NCI-H345 (cell line): ENCODE measurements around the gene CRYGD.
"Not testable (repeated sequence)": the region's sequence is repeated elsewhere in the genome, so short reads cannot be mapped to it uniquely, and the experiment has no call there.

Source experiments
- DNase-seq: peaks from one replicate; lab custom pipeline; 2025; lab: John Stamatoyannopoulos, UW

Gene CRYGD

DNA sequence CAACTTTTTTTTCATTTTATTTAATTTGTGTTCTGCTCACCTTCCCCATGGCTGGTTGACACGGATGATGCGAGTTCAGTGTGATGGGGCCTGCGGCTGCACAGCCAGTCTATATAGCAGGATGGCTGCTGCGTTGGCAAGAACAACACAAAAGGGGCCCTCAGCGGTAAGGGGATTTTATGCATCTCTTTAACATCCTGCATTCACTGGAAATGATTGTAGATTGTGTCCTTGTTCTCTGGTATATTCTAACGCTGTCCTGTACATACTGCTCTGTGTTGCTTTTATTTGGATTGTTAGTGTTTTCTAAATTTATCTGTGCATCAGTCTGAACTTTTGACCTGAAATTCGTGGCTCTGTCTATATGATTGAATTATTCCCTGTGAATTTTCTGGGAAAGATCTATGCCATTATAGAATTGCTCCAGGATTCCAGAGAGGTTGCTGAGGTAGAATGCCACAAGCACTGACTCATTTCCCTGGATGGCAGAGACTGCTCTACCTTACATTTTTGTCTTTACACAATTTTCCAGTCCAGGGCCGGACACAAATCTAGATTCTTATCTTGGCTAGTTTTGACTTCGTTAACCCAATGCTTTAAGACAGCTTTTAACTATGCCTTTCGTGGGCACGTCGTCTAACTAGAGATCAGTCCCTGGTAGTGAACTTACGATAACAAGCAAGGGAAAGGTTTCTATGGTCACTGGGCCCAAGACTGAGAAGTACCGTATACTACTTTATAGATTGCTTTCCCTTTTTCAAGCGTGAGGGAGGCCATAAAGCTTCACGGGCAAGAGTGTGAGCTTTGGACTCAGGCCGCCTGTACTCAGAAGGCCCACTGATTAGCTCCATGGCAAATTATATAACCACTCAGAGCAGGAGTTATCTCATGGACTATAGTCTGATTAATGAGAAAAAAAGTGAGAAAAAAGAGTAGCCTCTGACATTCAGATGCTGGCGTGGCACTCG lies 5.7 kb upstream of the CRYGD start, which contains the start of gene CRYGC:
Gene CRYGC (minus strand): TSS at position 85 of the 968 bp plus-strand sequence. CDS start 36 bp downstream, at position 49.
- DNase-seq: no peak

DNA sequence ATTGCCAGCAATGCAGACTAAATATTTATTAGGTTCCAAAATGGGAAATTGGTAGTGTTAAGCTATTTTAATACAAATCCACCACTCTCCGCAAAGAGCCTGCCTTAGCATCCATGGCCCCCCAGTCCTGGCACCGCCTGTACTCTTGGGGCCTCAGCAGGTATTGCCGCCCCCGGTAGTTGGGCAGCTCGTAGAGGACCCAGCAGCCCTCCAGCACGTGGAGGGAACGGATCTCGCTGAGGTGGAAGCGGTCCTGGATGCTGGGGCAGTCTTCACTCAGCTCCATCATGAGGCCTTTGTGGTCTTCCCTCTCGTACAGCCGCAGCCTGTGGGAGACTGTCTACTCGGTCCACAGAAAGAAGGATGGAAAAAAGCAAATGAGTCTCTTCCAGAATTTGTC lies 3.8 kb upstream of the CRYGD start:
- no peak for DNase-seq

DNA sequence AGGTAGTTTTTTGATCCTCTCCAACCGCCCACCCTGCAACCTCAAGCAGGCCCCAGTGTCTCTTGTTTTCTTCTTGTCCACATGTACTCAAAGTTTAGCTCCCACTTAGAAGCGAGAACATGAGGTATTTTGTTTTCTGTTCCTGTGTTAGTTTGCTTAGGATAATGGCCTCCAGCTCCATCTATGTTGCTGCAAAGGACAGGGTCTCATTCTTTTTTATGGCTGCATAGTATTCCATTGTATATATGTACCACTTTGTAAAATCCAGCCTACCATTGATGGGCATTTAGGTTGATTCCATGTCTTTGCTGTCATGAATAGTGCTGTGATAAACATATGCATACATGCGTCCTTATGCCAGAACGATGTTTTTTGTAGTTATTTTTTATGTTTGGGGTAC lies 2.8 kb upstream of the CRYGD start:
- DNase-seq: no peak

DNA sequence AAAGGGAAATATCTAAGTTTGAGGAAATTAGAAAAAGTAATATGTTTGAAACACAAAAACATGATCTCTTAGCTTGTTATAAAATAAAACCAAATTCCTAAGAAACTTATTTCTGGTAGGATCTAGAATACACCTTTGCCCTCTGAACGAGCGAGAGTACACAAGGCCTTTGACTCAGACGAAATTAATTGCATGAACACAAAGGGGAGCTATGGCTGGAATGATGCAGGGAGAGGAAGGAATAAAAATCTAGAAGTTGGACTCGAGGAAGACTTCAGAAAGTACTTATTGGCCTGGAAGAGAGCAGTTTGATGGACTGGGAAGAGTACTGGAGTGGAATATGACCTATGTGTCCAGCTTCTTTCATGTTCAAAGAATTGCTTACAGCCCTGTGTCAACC lies 927 bp upstream of the CRYGD start:
- no peak for DNase-seq

DNA sequence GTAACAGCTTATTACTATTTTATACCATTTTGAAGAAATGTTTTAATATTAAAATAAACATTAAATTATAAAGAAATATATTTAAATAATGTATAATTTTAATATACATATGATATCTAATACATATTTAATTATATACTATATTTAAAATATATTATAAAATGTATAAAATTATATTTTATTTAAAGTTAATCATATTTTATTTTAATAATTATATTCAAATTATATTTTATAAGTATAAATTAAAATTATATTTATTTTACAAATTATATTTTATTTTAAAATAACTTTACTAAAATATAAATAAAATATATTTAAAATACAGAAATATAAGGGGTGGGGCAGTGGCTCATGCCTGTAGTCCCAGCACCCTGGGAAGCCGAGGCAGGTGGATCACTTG lies 2.1 kb downstream of the CRYGD start:
- no peak for DNase-seq

DNA sequence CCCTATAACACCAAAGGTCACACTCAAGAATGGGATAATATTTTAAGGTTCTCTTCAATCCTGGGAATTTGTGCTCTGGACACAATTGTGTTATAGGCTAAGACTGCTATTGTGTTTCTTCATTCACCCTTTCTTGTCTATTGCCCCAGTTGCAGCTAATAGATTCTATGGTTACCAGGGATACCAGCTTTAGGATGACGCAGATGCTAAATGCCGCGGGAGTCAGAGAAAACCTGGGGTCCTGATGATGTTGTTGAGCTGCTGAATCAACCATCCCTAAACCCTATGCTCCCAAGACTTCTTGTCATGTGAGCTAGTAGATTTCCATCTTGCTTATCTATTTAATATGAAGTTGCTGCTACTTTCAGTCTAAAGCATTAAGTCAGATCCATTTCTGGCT lies 5.4 kb downstream of the CRYGD start:
- no peak for DNase-seq

DNA sequence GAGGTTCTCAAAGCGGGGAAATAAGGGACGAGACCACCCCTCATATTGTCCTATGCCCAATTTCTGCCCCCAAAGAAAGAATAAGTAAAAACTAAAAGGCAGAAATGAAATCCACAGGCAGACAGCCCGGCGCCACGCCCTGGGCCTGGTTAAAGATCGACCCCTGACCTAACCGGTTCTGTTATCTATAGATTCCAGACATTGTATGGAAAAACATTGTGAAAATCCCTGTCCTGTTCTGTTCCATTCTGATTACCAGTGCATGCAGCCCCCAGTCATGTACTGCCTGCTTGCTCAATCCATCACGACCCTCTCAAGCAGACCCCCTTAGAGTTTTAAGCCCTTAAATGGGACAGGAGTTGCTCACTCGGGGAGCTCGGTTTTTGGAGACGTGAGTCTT lies 6.9 kb downstream of the CRYGD start:
- not testable (repeated sequence) for DNase-seq

DNA sequence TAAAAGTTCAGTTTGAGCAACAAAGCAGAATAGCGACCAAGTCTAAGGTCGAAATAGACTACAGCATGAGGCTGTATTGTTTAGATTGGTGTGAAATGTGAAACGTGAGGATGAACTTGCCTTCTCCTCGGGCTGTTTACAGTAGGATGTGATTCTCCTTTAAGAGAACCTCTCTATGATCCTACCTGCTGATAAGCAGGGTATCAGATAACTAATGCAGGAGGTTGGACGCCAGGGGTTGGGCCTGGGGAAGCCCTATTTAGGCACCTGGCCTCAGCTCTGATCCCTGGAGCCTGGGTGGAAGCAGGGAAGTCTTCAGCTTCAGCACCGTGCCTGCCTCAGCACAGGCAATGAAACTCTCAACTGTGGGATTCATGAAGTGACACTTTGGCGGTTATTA lies 11.4 kb downstream of the CRYGD start:
- DNase-seq: peak; percentile 78

DNA sequence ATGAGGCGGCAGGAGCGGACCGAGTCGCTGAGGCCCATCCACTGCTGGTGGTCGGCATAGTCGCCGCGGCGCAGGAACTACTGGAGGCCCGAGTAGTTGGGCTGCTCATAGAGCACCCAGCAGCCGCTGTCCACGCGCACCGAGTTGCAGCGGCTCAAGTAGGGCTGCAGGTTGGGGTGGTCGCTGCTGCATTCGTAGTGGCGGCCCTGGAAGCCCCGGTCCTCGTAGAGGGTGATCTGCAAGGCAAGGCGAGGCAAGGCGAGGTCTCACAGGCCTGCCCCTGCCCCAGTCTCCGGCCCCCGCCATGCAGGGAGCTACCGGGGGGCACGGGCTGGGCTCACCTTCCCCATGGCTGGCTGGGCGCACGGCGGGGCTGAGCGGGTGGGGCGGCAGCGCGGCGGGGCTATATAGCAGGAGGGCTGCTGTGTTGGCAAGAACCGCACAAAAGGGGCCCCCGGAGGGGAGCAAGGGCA lies 12.0 kb downstream of the CRYGD start:
- not testable (repeated sequence) for DNase-seq

DNA sequence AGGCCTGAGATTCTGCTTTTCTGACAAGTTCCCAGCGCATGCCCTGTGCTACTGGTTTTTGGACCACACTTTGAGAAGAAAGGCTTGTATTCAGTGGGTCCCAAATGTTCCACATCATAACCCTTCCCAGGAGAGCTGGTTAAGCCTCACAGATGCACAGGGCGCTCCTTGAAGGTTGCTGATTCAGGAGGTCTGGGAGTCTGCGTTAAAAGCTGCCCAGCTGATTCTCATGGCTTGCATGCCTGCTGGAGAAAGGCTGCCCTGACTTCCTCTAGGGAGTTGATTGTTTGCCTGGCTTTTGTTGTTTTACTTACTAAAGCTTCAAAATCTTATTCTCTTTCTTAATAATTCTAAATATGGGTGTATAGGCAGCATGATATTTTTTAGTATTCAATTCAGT lies 20.7 kb downstream of the CRYGD start:
- DNase-seq: no peak

DNA sequence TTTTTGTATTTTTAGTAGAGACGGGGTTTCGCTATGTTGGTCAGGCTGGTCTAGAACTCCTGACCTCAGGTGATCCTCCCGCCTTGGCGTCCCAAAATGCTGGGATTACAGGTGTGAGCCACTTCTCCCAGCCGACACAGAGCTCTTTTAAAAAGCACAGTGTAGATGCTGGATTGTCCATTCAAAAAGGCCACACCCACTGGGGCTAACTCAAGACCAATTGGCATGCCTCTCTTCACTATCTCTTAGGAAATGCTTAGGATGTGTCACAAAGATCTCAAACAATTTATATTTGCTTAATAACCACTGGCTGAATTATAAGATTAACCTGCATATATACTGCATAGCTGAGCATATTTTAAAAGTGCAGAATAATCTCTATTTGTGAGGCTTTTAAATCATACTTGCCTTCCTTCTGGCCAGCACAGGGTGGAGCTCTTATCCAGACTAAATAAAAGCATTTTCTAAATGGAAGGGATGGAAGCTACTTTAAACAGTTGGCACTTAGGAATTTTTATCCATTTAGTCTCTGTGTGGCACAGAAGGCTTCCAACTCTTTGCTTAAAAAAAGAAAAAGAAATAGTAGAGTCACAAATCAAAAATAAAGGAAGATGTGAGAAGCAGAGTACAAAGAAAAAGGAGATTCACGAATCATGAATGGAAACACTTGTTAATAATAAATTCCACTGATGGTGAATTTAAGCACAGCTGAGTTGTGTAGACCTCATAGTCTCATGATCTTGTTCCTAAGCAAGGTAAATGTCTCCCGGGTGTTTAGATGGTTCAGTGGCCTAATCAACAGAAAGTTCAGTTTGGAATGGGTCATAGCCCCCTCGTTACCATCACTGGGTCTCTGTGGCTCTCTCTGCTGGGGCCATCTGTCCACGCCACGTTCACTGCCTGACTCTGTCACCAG lies 22.4 kb downstream of the CRYGD start:
- peak; percentile 29 for DNase-seq

DNA sequence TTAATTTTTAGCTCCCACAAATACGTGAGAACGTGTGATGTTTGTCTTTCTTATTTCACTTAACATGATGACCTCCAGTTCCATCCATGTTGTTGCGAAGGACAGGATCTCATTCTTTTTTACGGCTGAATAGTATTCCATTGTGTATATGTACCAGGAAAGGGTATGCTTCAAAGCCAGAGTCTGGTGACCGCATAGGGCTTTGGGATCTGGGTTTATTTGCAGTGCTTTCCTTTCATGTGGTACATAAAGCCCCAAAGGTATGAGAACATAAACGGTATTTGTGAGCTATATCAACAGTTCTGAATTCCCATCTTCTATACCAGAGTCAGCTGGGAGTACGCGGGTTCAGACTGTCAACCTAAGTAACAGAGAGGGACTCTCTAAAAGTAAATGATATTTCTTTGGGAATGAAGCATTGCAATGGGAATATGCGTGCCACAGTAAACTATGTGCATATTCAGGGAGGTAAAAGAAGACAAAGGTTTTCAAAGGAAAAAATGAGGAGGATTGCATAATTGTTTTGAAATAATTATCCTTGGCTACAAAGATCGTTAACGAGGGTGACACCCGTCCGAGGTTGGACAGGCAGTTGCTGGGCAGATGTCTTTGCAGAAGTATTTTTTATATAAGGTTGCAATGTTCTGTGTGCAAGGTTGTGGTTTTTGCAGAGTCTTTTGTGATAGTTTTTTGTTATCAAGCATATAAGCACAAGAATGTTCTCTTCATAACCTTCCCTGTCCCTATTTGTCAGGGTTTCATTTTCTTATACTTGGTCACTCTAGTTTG lies 24.4 kb downstream of the CRYGD start:
- no peak for DNase-seq

DNA sequence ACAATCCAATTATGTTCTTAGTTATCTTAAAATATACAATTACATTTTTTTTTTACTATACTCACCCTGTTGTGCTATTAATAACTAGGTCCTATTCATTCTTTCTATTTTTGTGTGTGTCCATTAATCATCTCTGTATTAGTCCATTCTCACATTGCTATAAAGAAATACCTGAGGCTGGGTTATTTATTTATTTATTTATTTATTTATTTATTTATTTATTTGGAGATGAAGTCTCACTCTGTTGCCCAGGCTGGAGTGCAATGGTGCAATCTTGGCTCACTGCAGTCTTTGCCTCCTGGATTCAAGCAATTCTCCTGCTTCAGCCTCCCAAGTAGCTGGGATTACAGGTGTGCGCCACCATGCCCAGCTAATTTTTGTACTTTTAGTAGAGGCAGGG lies 25.6 kb downstream of the CRYGD start:
- DNase-seq: not testable (repeated sequence)

DNA sequence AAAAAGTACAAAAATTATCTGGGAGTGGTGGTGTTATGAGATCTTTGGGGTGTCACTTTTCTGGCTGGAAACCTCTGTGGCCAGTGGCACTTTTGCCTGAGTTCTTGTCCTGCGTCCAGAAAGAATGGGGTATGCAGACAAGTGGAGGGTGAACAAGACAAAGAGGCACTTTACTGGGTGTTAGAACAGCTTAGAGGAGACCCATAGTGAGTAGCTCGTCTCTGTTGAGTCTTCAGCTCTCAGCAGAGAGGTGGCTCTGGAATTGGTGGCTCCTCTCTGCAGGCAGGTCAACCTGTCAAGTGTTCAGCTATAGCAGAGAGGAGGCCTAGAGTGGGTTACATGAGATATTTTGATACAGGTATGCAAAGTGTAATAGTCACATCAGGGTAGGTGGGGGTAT lies 26.1 kb downstream of the CRYGD start:
- no peak for DNase-seq

DNA sequence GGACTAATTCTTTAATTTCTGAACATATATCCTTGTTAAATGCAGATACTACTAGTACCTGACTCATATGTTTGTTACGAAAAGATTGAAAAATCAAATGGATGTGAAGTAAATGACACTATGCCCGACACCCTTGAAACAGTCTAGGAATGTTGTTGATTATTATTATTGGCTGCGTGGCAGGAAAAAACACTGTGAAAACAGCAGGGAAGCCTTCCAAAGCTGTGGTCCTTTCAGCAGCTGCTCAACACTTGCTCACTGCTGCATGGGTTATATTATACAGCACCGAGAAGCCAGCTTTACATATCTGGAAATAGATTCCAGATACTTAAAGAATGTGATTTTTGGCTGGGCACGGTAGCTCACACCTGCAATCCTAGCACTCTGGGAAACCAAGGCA lies 26.5 kb downstream of the CRYGD start:
- no peak for DNase-seq

DNA sequence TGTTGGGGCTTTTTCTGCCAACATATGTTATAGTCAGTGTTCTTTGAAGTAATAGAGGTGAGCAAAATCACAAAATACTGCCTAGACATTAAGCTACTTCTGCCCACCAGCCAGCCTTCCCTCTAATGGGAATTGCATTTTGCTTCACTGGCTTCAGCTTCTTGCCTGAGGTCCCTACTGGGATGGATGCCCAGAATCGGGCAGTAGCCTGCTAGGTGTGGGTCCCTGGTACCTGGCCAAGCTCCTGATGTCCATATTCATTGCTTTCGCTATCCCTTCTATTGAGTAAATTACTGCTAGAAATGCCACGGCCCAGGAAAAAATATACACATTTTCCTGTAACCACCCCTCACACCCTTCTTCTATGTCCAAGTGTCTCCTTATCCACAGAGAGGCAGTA lies 27.0 kb downstream of the CRYGD start:
- DNase-seq: no peak

DNA sequence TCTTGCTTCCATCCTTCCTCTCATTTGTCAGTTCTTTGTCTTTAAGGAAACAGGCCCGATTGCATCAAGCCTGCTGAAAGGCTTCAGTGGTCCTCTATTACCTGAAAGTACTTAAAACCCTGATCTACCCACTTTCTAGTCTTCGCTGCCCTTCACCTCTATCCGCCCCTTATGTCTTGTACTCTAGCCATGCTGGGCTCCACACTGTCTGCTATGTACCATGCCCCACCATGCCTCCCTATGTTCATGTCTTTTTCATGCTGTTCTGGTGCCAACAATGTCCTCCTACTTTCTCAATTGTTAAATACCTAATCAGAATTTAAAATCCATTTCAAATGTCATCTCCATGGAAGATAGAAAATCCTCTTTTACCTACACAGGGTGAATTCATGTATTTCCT lies 28.2 kb downstream of the CRYGD start:
- no peak for DNase-seq

DNA sequence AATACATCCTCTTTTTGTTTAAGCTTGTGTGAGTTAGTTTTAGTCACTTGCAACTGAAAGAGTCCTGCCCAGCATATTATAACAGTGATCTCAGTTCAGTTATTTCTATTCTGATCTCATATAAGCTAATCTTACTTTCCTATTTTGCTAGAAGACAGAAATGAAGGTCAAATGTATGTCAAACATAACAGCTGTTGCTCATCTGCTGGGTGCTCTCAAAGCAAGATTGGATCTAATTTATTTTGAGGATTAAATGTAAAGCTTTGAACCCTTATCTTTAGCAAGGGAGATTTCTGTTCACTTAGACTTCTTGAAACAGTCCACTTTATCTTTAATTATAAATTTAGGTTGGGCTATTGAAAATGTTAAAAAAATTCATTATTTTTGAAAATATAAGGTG lies 31.2 kb downstream of the CRYGD start:
- no peak for DNase-seq

DNA sequence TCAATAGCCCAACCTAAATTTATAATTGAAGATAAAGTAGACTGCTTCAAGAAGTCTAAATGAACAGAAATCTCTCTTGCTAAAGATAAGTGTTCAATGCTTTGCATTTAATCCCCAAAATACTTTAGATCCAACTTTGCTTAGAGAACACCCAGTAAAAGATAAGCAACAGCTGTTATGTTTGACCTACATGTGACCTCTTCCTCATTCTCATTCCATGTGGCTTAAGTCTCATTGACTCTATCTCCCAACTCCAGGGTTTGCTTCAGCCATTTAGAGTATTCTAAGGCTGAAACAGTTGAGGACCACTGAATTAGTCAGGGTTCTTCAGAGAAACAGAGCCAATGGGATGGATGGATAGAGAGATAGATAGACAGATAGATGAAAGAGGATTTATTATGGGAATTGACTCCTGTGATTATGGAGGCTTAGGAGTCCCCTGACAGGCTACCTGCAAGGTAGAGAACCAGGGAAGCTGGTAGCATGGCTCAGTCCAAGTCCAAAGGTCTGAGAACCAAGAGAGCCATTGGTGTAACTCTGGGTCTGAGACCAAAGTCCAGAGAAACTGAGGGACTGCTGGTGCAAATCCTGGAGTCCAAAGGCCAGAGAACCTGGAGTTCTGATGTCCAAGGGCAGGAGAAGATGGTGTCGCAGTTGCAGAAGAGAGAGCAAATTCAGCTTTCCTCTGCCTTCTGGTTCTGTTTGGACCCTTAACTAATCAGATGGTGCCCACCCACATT lies 32.1 kb downstream of the CRYGD start:
- DNase-seq: no peak

DNA sequence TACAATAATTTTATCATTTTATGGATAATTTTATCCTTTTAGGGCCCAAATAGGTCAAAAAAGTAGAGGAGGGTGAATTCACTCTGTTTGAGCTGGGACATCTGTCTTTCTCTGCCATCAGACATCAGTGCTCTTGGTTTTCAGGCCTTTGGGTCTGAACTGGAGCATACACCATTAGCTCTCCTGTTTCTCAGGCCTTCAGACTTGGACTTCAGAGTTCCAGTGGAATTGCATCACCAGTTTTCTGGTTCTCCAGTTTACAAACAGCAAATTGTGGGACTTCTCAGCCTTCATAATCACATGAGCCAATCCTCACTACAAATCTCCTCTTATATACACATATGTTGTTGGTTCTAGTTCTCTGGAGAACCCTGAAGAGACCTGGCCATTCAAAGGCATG lies 33.9 kb downstream of the CRYGD start:
- DNase-seq: no peak

DNA sequence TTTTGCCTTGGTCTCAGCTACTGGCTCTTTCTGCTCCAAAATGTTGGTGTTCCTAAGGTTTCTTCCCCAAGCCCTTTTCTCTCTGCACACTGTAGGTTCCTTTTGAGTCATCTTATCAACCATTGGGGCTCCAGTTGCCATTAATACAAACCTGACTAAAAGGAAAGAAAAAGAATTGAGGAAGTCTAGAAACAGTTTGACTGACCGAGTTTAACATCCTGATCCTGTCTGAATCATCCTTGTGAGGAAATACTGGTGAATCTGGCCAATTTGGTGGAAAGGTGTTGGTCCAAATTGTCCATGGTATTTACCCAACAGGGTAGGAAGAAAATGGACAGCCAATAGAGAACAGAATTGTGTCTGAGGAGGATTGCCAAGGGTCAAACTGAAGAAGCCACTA lies 38.3 kb downstream of the CRYGD start:
- no peak for DNase-seq
